GM18502 (cell line): Measurements from ENCODE around the gene CAPSL.
"Not testable (repeated sequence)": the region's sequence is repeated elsewhere in the genome, so short reads cannot be mapped to it uniquely, and the experiment has no call there.

Experiments used
- ATAC-seq: cut with Tn5 transposase; IDR thresholded peaks from one replicate; pipeline ENCODE4 v1.9.1; 2021; ENCODE audit warnings: mild to moderate bottlenecking; ENCODE audit not compliant: unreplicated experiment, poor library complexity

CAPSL gene

GRCh38 chr5:35938568-35939227 is at the start of gene CAPSL:
TSS of gene CAPSL (minus strand) at chr5:35938622. CDS start at chr5:35921120, 17,502 bp downstream.
- peak; percentile 54 for ATAC-seq

- no peak for ATAC-seq
These were observed 49.4 kb upstream of the CAPSL start for GRCh38 chr5:35987776-35988175.

GRCh38 chr5:35979715-35980114 is 41.3 kb upstream of the CAPSL start:
- no peak for ATAC-seq

GRCh38 chr5:35976859-35977258 is 38.4 kb upstream of the CAPSL start:
- ATAC-seq: not testable (repeated sequence)

- ATAC-seq: no peak
These were observed 36.1 kb upstream of the CAPSL start for GRCh38 chr5:35974570-35974969.

- ATAC-seq: no peak
These were observed 33.4 kb upstream of the CAPSL start for GRCh38 chr5:35971878-35972210.

GRCh38 chr5:35971186-35971877 is 32.9 kb upstream of the CAPSL start:
- no peak for ATAC-seq

- ATAC-seq: no peak
These were observed 25.0 kb upstream of the CAPSL start for GRCh38 chr5:35963381-35963843.

GRCh38 chr5:35960328-35960727 is 21.9 kb upstream of the CAPSL start:
- ATAC-seq: no peak

GRCh38 chr5:35956429-35956828 is 18.0 kb upstream of the CAPSL start:
- no peak for ATAC-seq

GRCh38 chr5:35954175-35954574 is 15.8 kb upstream of the CAPSL start:
- no peak for ATAC-seq

GRCh38 chr5:35947085-35947484 is 8.7 kb upstream of the CAPSL start:
- no peak for ATAC-seq

GRCh38 chr5:35939639-35940038 is 1.2 kb upstream of the CAPSL start:
- ATAC-seq: no peak

- ATAC-seq: peak; percentile 64
These were observed 11.9 kb downstream of the CAPSL start for GRCh38 chr5:35926389-35927051.

GRCh38 chr5:35924950-35925722 is 13.3 kb downstream of the CAPSL start:
- ATAC-seq: peak; percentile 87

GRCh38 chr5:35924122-35924949 is 14.1 kb downstream of the CAPSL start:
- ATAC-seq: no peak

- no peak for ATAC-seq
These were observed 16.0 kb downstream of the CAPSL start for GRCh38 chr5:35922468-35922867.

GRCh38 chr5:35921930-35922329 is 16.5 kb downstream of the CAPSL start:
- ATAC-seq: no peak

GRCh38 chr5:35920890-35921289 is 17.5 kb downstream of the CAPSL start:
- no peak for ATAC-seq

- ATAC-seq: no peak
These were observed 19.2 kb downstream of the CAPSL start for GRCh38 chr5:35919191-35919590.
